OCI-LY1 (cell line): ENCODE data around the gene TXNDC17.

Experiments
- CTCF ChIP-seq: fragments of 200-600 bp; sonication (generic), shearing (Covaris generic); IDR thresholded peaks from 2 replicates; pipeline ENCODE4 v1.5.1; 2017; ENCODE audit warnings: mild to moderate bottlenecking, antibody characterized with exemption, low read length, moderate library complexity, mixed read lengths
- EZH2 ChIP-seq: fragments of 200-600 bp; sonication (generic), shearing (Covaris generic); IDR thresholded peaks from 2 replicates; pipeline ENCODE4 v1.8.0; 2017; ENCODE audit warnings: borderline replicate concordance, mixed run types, mild to moderate bottlenecking, antibody characterized with exemption, low read length, moderate library complexity, mixed read lengths

DNA sequence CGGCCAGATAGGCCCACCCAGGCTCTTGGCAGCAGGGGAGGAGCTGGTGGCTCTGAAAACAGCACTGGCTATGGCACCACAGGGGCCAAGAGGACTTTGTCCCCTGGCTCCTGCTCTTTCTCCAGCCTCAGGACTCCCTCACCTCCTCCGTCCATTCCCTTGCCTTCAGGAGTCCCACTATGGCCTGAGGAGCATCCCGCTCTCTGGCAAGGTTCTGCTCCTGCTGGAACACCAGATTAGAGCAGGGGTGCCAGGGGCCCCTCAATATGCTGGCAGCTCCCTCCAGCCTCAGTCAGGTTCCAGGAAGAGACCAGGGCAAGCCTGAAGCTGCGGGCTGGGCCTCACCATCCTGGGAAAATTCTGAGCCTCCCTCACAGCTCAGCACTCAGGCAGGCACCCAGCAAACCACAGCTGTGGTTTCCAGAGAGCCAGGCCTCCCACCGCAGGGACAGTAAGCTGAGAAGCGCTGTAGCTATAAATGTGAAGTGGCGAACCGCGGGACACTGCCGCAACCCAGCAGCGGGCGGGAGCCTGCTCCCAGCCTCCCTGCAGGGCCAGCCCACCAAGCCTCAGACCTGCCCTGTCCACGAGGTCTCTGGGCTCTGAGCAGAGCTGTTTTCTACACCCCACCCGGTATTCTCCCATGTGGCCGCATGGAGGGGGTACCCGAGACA is 36.4 kb downstream of the TXNDC17 start:
- TF ChIP-seq CTCF, result no peak
- no peak for TF ChIP-seq EZH2
